Loucy (cell line): Measurements from ENCODE around the gene MARS2.
"Not testable (repeated sequence)": the region's sequence is repeated elsewhere in the genome, so short reads cannot be mapped to it uniquely, and the experiment has no call there.

Experiments
- H2AFZ ChIP-seq: fragments of 200-600 bp; sonication (generic); 2 replicates; pipeline ENCODE4 v1.6.0; 2016; ENCODE audit warnings: antibody characterized with exemption, mild to moderate bottlenecking, low read length, moderate library complexity
- H3F3A ChIP-seq: fragments of 200-600 bp; 2 replicates; pipeline ENCODE4 v1.6.0; 2016; ENCODE audit warnings: antibody characterized with exemption, low read depth, mild to moderate bottlenecking
- H3K27me3 ChIP-seq: fragments of 200-600 bp; sonication (generic); 2 replicates; pipeline ENCODE4 v1.6.1; 2014; ENCODE audit warnings: low read length, mild to moderate bottlenecking; ENCODE audit not compliant: insufficient read depth, poor library complexity, severe bottlenecking
- H3K36me3 ChIP-seq: fragments of 200-600 bp; sonication (generic); 2 replicates; pipeline ENCODE4 v1.6.1; 2016; ENCODE audit warnings: low read length; ENCODE audit not compliant: insufficient read depth
- H3K4me1 ChIP-seq: fragments of 200-600 bp; sonication (generic); 2 replicates; pipeline ENCODE4 v1.5.1; 2014; ENCODE audit warnings: low read length, mild to moderate bottlenecking; ENCODE audit not compliant: insufficient read depth, poor library complexity, severe bottlenecking
- H3K4me2 ChIP-seq: fragments of 200-600 bp; sonication (generic); 2 replicates; pipeline ENCODE4 v1.6.0; 2014; ENCODE audit warnings: antibody characterized with exemption, low read length, low read depth, mild to moderate bottlenecking; ENCODE audit not compliant: poor library complexity, severe bottlenecking
- H3K4me3 ChIP-seq: fragments of 200-600 bp; sonication (generic); 2 replicates; pipeline ENCODE4 v1.5.1; 2014; ENCODE audit warnings: low read length, mild to moderate bottlenecking, mixed read lengths; ENCODE audit not compliant: poor library complexity, severe bottlenecking
- H3K79me2 ChIP-seq: fragments of 200-600 bp; sonication (generic); 2 replicates; pipeline ENCODE4 v1.6.1; 2014; ENCODE audit warnings: low read length; ENCODE audit not compliant: insufficient read depth
- H3K9ac ChIP-seq: fragments of 200-600 bp; sonication (generic); 2 replicates; pipeline ENCODE4 v1.6.0; 2014; ENCODE audit warnings: mild to moderate bottlenecking, low read depth, low read length, moderate library complexity; ENCODE audit not compliant: poor library complexity, severe bottlenecking
- H3K9me2 ChIP-seq: fragments of 200-600 bp; sonication (generic); replicated peaks from 2 replicates; pipeline ENCODE4 v1.6.1; 2016; ENCODE audit warnings: low read depth, low read length, mixed read lengths
- H3K9me3 ChIP-seq: fragments of 200-600 bp; sonication (generic); 2 replicates; pipeline ENCODE4 v1.6.1; 2014; ENCODE audit warnings: mild to moderate bottlenecking, antibody characterized with exemption, low read length, low read depth; ENCODE audit not compliant: insufficient read depth
- H4K20me1 ChIP-seq: fragments of 200-600 bp; sonication (generic); 2 replicates; pipeline ENCODE4 v1.6.0; 2014; ENCODE audit warnings: antibody characterized with exemption, low read length, mild to moderate bottlenecking; ENCODE audit not compliant: insufficient read depth, poor library complexity, severe bottlenecking
- CTCF ChIP-seq: fragments of 200-600 bp; sonication (generic); conservative IDR thresholded peaks from 2 replicates; pipeline ENCODE4 v1.5.1; 2014; ENCODE audit warnings: mild to moderate bottlenecking, antibody characterized with exemption, low read length
- EZH2phosphoT487 ChIP-seq: fragments of 200-600 bp; IDR thresholded peaks from 2 replicates; pipeline ENCODE4 v1.6.1; 2018; ENCODE audit warnings: antibody characterized with exemption, mild to moderate bottlenecking, moderate library complexity, borderline replicate concordance

The MARS2 gene

GRCh38 chr2:197706839-197707207 lies 1.7 kb downstream of the MARS2 start:
- no peak for TF ChIP-seq EZH2phosphoT487
- no peak for TF ChIP-seq CTCF
- H2AFZ ChIP-seq: no peak overlapping the region
- H3K9ac ChIP-seq: peak overlapping the region; percentile 83
- no peaks in the 10 kb centered on the region for H3K9me3 ChIP-seq
- H3K79me2 ChIP-seq: peaks cover 48% of the 10 kb centered on the region
- H4K20me1 ChIP-seq: peaks cover 33% of the 10 kb centered on the region
- H3K4me3 ChIP-seq: peak overlapping the region; percentile 98
- no peaks in the 10 kb centered on the region for H3F3A ChIP-seq
- peak overlapping the region; percentile 91 for H3K4me2 ChIP-seq
- peaks cover 52% of the 10 kb centered on the region for H3K4me1 ChIP-seq
- H3K27me3 ChIP-seq: no peaks in the 10 kb centered on the region
- H3K36me3 ChIP-seq: no peaks in the 10 kb centered on the region
- no peaks in the 10 kb centered on the region for H3K9me2 ChIP-seq

GRCh38 chr2:197707316-197708213 lies 2.4 kb downstream of the MARS2 start:
- TF ChIP-seq EZH2phosphoT487: no peak
- TF ChIP-seq CTCF: peak; percentile 90
- H3K36me3 ChIP-seq: no peaks in the 10 kb centered on the region
- H3K9me2 ChIP-seq: no peaks in the 10 kb centered on the region
- peaks cover 48% of the 10 kb centered on the region for H3K79me2 ChIP-seq
- H2AFZ ChIP-seq: no peak overlapping the region
- peak overlapping the region; percentile 98 for H3K4me3 ChIP-seq
- H3K4me2 ChIP-seq: peak overlapping the region; percentile 91
- H3K27me3 ChIP-seq: no peaks in the 10 kb centered on the region
- H3F3A ChIP-seq: no peaks in the 10 kb centered on the region
- no peaks in the 10 kb centered on the region for H3K9me3 ChIP-seq
- peak overlapping the region; percentile 83 for H3K9ac ChIP-seq
- H3K4me1 ChIP-seq: peaks cover 52% of the 10 kb centered on the region
- H4K20me1 ChIP-seq: peaks cover 33% of the 10 kb centered on the region

GRCh38 chr2:197708331-197708730 lies 3.2 kb downstream of the MARS2 start:
- no peaks in the 10 kb centered on the region for H3K27me3 ChIP-seq
- H4K20me1 ChIP-seq: peaks cover 33% of the 10 kb centered on the region
- peaks cover 58% of the 10 kb centered on the region for H3K4me1 ChIP-seq
- H3K79me2 ChIP-seq: peaks cover 48% of the 10 kb centered on the region
- no peaks in the 10 kb centered on the region for H3K9me2 ChIP-seq
- H3F3A ChIP-seq: no peaks in the 10 kb centered on the region
- H3K4me3 ChIP-seq: peak overlapping the region; percentile 98
- no peak overlapping the region for H2AFZ ChIP-seq
- H3K36me3 ChIP-seq: no peaks in the 10 kb centered on the region
- peak overlapping the region; percentile 83 for H3K9ac ChIP-seq
- H3K4me2 ChIP-seq: peak overlapping the region; percentile 91
- H3K9me3 ChIP-seq: no peaks in the 10 kb centered on the region
- no peak for TF ChIP-seq EZH2phosphoT487

GRCh38 chr2:197709140-197709539 lies 4.0 kb downstream of the MARS2 start:
- H3F3A ChIP-seq, H3K27me3 ChIP-seq, H3K9me3 ChIP-seq, H2AFZ ChIP-seq, H3K9me2 ChIP-seq, H3K36me3 ChIP-seq: not testable (repeated sequence)
- Histone ChIP-seq H3K4me1 (peaks cover 60% of the 10 kb centered on the region), H3K79me2 (peaks cover 48% of the 10 kb centered on the region), H4K20me1 (peaks cover 33% of the 10 kb centered on the region), H3K4me3 (peak overlapping the region; percentile 98), H3K9ac (peak overlapping the region; percentile 83), H3K4me2 (peak overlapping the region; percentile 91)
